Measurements from ENCODE around the gene ARHGAP32.

DNA sequence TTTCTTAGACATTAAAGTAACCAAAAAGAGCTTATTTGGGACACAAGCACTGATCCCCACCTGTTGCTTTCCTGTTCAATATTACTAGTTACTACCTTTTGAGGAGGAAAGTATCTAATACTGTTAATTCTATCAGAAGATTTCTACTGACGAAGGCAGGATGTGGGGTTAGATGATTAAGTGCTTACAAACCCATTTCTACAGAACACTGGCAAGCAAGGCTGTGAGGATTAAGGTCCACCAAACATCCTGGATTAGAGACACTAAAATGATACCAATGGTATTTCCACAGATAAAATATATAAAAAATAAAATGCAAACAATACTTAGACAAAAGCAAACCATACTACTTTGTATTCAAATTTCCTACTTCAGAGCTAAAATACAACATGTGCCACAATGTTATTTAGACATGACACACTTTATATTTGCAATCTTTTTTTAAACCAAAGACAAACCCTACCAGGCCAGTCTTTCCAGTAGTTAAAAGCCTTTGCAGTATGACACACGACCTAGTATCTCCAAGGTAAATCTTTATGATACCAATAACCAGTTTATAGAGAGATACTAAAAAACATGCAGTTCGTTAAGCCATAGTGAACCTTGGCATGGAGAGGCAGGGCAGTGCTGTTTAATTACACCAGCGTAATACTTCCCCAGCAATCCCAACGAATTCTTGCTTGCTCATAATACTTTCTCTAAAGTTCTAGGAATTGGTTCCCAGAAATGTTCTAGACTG, 178.2 kb downstream of the ARHGAP32 start:
- TF ChIP-seq, protein P1, sequence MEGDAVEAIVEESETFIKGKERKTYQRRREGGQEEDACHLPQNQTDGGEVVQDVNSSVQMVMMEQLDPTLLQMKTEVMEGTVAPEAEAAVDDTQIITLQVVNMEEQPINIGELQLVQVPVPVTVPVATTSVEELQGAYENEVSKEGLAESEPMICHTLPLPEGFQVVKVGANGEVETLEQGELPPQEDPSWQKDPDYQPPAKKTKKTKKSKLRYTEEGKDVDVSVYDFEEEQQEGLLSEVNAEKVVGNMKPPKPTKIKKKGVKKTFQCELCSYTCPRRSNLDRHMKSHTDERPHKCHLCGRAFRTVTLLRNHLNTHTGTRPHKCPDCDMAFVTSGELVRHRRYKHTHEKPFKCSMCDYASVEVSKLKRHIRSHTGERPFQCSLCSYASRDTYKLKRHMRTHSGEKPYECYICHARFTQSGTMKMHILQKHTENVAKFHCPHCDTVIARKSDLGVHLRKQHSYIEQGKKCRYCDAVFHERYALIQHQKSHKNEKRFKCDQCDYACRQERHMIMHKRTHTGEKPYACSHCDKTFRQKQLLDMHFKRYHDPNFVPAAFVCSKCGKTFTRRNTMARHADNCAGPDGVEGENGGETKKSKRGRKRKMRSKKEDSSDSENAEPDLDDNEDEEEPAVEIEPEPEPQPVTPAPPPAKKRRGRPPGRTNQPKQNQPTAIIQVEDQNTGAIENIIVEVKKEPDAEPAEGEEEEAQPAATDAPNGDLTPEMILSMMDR (IDR thresholded peaks at IDR 0.05), result no peak
- no peak for TF ChIP-seq POLR2A (IDR thresholded peaks at IDR 0.05)
